Mucosa of descending colon (tissue), 3 donors: Measurements from ENCODE around the gene PQBP1. TPM values are rescaled to one million over a fixed set of nuclear protein-coding genes. Genes with fewer than 3 reads are reported as not detected.

ENCODE experiments used
- ATAC-seq: fragments of 200-7000 bp; cut with Tn5 transposase; one replicate; pipeline ENCODE4 v1.9.1; 2020; ENCODE audit warnings: mild to moderate bottlenecking, moderate library complexity
- DNase-seq, 3 donors: peaks; one replicate each; pipeline ENCODE4 v3.0.0-alpha.2; 2020
- H3K36me3 ChIP-seq: fragments of 200-600 bp; one replicate; pipeline ENCODE4 v1.8.0; 2021; ENCODE audit warnings: low read depth, mild to moderate bottlenecking
- H3K4me1 ChIP-seq: fragments of 200-600 bp; one replicate; pipeline ENCODE4 v1.8.0; 2021; ENCODE audit warnings: low read depth, mild to moderate bottlenecking
- H3K4me3 ChIP-seq: fragments of 200-600 bp; one replicate; pipeline ENCODE4 v1.8.0; 2021; ENCODE audit warnings: mild to moderate bottlenecking
- H3K9me3 ChIP-seq: fragments of 200-600 bp; one replicate; pipeline ENCODE4 v1.8.0; 2021; ENCODE audit warnings: mild to moderate bottlenecking
- CTCF ChIP-seq: fragments of 200-600 bp; IDR thresholded peaks from one replicate; pipeline ENCODE4 v1.8.0; 2022; ENCODE audit warnings: antibody characterized with exemption, mild to moderate bottlenecking
- intact Hi-C, 2 donors: fragments of 100-400 bp; cut with DNase I in 1 of 2; cut with micrococcal nuclease in 1 of 2; formaldehyde crosslinking; loops; one replicate each; pipeline versions ENCODE4 v1.11.0 to v1.11.1; 2022; cut with DNase I, micrococcal nuclease
- total RNA-seq, 3 donors: library from RNA; stranded (reverse); fragmentation: NEBNext Ultra II Directional in 2 of 3; extraction: Animal tissue kit (Norgen Biotek cat#: 25700) in 2 of 3; gene quantifications; one replicate each; pipeline versions ENCODE4 v1.2.1 to v1.2.4, GENCODE V29; 2021 to 2023
- donor health status: DM: no; HTN: no; CAD: no; lungs with moderate emphysema.
- donor health status: DM: no; HTN: no; CAD: no.
- donor health status: DM: no; HTN: yes; CAD: no.

Gene PQBP1
- total RNA-seq, 3 donors from 2014 or later: 55.5 to 88.8 (median 69.6) TPM

GRCh38 chrX:48904180-48904579 is 6.5 kb downstream of the PQBP1 start:
- no peaks in the 10 kb centered on the region for H3K36me3 ChIP-seq
- ATAC-seq (no peak), DNase-seq (no peak)
- H3K4me1 ChIP-seq: no peaks in the 10 kb centered on the region
- no peaks in the 10 kb centered on the region for H3K9me3 ChIP-seq
- no peak overlapping the region for H3K4me3 ChIP-seq
- TF ChIP-seq CTCF: no peak
- intact Hi-C loops: no loop called here

GRCh38 chrX:48904626-48905025 is 6.9 kb downstream of the PQBP1 start:
- H3K36me3 ChIP-seq: no peaks in the 10 kb centered on the region
- DNase-seq (no peak), ATAC-seq (no peak)
- H3K9me3 ChIP-seq: no peaks in the 10 kb centered on the region
- TF ChIP-seq CTCF: no peak
- no peaks in the 10 kb centered on the region for H3K4me1 ChIP-seq
- intact Hi-C loops: no loop called here
- no peak overlapping the region for H3K4me3 ChIP-seq

GRCh38 chrX:48905090-48905790 is 7.5 kb downstream of the PQBP1 start:
- H3K36me3 ChIP-seq: no peaks in the 10 kb centered on the region
- intact Hi-C loops: no loop called here
- H3K4me3 ChIP-seq: no peak overlapping the region
- TF ChIP-seq CTCF: no peak
- H3K9me3 ChIP-seq: no peaks in the 10 kb centered on the region
- DNase-seq (no peak), ATAC-seq (no peak)
- no peaks in the 10 kb centered on the region for H3K4me1 ChIP-seq

GRCh38 chrX:48908600-48908999 is 10.9 kb downstream of the PQBP1 start:
- ATAC-seq: no peak
- no peaks in the 10 kb centered on the region for H3K36me3 ChIP-seq
- no peaks in the 10 kb centered on the region for H3K9me3 ChIP-seq
- intact Hi-C loops: no loop called here
- no peaks in the 10 kb centered on the region for H3K4me1 ChIP-seq
- no peak for TF ChIP-seq CTCF
- no peak for DNase-seq
- no peak overlapping the region for H3K4me3 ChIP-seq

GRCh38 chrX:48909703-48910294 is 12.1 kb downstream of the PQBP1 start:
- intact Hi-C loops: no loop called here
- H3K9me3 ChIP-seq: no peaks in the 10 kb centered on the region
- no peaks in the 10 kb centered on the region for H3K4me1 ChIP-seq
- H3K36me3 ChIP-seq: no peaks in the 10 kb centered on the region
- no peak overlapping the region for H3K4me3 ChIP-seq
- DNase-seq (peak in 1 of 3 donors; percentile 44), ATAC-seq (no peak)
- no peak for TF ChIP-seq CTCF
